ENCODE measurements around the gene USP22.

Gene USP22

GRCh38 chr17:21044971-21045370 is 2.2 kb upstream of the USP22 start:
- no peak for DNase-seq

GRCh38 chr17:21043296-21044232 is 753 bp upstream of the USP22 start:
- DNase-seq, result peak; percentile 68

GRCh38 chr17:21041741-21042457 is 912 bp downstream of the USP22 start:
- DNase-seq, result no peak

DNA sequence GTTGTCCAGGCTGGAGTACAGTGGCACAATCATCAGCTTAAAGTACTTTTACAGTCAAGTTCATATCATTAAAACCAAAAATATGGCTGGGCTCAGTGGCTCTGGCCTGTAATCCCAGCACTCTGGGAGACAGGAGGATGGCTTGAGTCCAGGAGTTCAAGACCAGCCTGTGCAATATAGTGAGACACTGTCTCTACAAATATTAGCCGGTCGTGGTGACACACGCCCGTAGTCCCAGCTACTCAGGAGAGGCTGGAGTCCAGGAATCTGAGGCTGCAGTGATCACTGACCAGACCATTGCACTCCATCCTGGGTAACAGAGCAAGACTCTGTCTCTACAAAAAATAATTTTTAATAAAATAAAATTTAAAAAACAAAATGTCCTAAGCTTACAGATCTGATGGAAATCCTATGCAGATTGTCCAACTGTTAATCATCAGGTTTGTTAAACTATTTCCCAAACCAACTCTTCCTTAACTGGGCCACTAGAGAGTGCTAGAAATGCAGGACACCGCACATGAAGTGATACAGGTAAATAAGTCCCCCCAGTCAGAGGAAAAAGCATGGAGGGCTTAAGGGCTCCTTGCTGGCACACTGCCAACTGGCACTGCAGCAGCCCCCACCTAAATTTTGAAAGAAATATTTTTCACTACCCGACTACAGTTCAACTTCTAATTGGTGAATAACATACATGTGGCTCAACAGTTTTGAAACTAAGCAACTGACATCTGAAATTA is 2.8 kb downstream of the USP22 start:
- no peak for DNase-seq

DNA sequence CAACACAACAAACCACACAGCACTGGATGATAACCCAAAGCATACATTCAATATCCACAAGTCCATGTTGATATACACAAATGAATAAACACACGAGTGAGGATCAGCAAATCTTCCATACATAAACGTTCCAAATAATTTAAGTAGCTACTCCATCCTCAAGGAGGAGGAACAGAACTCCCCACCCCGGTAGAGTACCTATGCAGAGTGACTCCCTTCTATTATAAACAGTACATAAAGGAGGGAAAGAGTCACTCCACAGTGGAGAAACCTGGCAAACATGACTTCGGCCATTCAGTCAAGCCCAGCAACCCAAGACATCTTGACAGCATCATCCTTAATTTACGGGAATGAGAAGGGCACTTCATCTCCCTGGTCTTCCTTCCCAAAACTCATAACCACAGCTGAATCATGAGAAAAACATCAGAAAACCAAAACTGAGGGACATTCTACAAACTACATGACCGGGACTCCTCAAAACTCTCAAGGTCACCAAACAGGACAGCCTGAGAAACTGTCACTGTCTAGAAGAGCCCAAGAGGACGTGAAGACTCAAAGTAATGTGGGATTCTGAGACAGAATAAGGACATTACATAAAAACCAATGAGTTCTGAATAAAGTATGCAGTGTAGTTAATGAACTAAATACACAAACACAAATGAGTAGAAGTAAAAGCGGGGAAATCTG is 5.6 kb downstream of the USP22 start:
- DNase-seq, result no peak

GRCh38 chr17:21036361-21036881 is 6.4 kb downstream of the USP22 start:
- no peak for DNase-seq

GRCh38 chr17:21035406-21035805 is 7.4 kb downstream of the USP22 start:
- DNase-seq, result no peak

- no peak for DNase-seq
These were observed 8.2 kb downstream of the USP22 start for GRCh38 chr17:21034340-21035235.

- no peak for DNase-seq
These were observed 9.5 kb downstream of the USP22 start for GRCh38 chr17:21033350-21033749.

- DNase-seq, result no peak
These were observed 10.9 kb downstream of the USP22 start for GRCh38 chr17:21031756-21032396.

GRCh38 chr17:21030375-21030774 is 12.4 kb downstream of the USP22 start:
- DNase-seq, result no peak

DNA sequence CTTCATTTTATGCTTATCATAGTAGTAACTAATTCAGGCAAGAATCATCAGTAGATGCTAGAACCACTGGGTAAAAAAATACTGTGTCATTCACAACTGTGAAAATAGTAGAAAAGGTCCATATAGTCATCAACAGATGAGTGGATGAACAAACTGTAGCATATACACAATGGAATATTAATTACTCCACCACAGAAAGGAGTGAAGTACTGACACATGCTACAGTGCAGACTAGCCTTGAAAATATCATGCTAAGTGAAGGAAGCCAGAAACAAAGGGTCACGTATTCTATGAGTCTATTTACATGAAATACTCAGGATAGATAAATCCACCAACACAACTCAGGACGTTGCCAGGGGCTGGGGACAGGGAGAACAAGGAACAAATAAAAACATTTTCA is 13.3 kb downstream of the USP22 start:
- no peak for DNase-seq

GRCh38 chr17:21029036-21029435 is 13.8 kb downstream of the USP22 start:
- no peak for DNase-seq

GRCh38 chr17:21028192-21028591 is 14.6 kb downstream of the USP22 start:
- DNase-seq, result no peak

GRCh38 chr17:21027031-21027430 is 15.8 kb downstream of the USP22 start:
- DNase-seq, result no peak

DNA sequence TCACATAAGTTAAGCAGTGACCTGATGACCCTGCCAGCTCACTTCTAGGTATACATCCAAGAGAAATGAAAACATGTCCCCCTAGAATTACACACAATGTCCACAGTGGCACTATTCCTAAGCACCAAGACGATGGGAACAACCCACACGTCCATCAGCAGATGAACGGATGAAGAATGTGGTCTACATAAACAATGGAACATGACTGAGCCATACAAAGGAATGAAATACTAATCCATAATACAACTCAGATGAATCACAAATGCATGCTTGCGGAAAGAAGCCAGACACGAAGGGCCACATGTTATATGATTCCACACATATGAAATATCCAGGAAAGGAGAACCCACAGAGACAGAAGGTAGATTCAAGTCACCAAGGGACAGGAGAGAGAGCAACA is 17.4 kb downstream of the USP22 start:
- no peak for DNase-seq

GRCh38 chr17:21024024-21024423 is 18.8 kb downstream of the USP22 start:
- no peak for DNase-seq

DNA sequence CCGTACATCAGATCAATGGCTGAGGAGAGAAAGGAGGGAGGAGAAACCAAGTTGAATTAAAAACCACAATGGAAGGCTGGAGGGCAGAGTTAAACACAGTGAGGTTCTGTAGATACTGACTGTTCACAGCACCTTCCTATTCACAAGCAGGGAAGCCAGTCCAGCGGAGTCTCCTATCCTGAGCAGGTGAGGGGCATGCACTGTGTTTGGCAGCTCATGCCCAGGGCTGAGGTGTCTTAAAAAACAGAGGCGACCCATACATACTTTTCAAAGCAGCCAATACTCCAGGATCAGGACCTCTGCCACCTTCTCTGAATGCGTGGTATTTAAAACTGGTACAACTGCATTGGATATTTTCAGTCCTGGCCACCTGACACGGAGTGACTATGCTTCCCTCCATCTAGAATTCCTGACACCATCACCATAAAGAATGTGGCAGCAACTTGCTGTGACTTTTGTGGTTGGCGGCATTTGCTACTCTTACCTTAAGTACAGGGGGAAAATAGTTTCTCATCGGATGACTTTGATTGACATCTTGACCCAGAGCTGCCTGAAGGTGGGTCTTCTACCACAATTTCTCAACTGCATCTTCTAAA is 21.5 kb downstream of the USP22 start:
- DNase-seq, result no peak

DNA sequence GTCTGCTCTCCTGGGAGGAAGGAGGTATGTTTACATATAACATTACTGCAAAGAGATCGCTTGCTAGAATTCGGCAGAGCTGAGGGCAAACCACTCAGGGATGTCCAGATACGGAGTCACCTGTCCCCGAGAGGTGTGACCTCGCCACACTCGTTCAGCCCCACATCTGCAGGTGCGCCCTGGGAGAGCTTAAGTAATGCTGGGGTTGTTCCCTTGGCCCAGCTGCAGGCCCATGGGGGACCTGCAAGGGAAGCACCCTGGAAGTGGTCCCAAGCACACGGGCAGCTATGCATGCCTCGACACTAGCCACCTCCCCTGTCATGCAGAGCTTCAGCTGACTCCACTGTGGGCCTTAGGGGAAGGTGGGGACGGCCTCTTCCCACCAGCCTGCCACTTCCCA is 22.2 kb downstream of the USP22 start:
- DNase-seq, result no peak

DNA sequence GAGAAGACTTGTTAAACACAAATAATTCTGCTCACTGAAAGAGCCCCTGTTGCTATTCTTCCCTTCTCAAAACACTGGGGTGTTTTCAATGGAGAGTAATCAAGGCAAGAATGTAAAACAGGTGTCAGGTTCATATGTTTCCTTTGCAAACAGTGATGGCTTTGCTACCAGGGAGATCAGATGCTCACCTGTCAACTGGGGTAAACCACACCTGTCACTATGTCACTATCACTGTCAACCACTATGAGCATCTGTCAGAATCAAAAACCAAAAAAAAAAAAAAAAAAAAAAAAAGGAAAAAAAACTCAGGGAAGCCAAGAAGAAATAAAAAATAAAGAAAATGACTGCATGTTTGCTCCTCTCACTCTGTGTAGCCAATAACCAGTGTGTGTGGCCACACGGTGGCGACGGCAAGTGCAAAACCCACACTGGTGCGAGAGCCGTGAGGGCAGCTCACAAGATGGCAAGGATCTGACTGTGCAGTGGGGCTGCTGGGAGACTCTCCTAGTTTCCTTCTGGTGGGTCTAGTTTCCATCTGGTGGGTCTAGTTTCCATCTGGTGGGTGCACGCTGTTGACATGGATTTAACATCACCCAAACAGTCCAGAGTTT is 22.7 kb downstream of the USP22 start:
- no peak for DNase-seq
